HG02759 (cell line): ENCODE results near the gene CTDSPL.
"Not testable (repeated sequence)": the region's sequence is repeated elsewhere in the genome, so short reads cannot be mapped to it uniquely, and the experiment has no call there.

ENCODE experiments used
- ATAC-seq: cut with Tn5 transposase; IDR thresholded peaks from one replicate; pipeline ENCODE4 v1.9.1; 2021; ENCODE audit warnings: mild to moderate bottlenecking, moderate library complexity; ENCODE audit not compliant: unreplicated experiment

Gene CTDSPL

DNA sequence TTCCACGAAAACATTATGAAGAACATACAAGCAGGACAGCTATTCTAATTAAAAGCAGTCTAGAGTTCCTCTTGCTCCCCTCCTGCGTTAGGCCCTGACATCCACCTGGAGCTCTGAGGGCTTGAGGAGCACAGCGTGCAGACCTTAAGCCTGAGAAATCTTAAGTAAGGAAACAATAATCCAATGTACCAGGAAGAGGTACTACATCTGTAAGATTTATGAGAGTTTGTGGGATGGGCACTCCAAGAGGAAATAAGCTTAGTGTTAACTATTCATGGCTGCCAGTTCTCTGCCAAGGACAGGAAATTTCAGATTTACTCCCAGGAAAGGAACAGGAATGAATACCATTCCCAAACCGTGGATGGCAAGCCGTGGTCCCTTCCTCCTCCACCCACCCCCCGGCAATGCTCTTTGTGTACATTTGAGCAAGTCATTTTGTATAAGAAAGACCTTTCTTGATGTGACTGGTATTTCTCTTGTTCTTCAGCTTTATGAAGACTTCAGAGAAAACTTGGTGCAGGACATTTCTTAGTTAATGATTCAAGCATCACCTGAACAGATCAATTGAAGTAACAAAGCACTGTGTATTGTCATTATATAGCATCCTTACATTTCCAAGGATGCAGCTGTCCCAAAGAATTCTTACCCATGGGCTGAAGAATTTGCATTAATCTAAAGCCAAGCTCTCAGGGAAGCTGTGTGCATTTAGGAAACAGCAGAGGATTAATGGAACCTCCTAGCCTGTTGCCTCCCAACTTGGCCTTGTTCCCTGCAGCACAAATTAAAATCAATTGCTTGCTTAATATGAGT, 100.1 kb downstream of the CTDSPL start:
- no peak for ATAC-seq

DNA sequence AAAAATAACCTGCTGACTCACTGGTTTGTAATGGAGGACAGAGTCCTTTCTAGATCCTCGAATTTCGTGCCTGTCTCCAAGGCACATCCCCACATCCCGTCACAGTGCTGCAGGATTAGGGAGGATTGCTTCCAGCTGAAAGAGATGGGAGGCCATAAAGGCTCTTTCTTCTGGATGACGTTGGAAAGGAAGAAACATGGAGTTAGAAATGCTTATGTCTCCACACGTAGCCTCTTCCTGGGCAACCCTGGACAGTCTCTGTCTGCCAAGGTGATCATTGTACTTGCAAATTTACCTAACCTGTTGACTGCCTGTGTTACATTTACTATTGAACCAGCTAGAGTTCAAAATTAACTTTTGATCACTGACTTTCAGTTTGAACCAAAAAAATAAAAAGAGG, 101.3 kb downstream of the CTDSPL start:
- ATAC-seq, result no peak

DNA sequence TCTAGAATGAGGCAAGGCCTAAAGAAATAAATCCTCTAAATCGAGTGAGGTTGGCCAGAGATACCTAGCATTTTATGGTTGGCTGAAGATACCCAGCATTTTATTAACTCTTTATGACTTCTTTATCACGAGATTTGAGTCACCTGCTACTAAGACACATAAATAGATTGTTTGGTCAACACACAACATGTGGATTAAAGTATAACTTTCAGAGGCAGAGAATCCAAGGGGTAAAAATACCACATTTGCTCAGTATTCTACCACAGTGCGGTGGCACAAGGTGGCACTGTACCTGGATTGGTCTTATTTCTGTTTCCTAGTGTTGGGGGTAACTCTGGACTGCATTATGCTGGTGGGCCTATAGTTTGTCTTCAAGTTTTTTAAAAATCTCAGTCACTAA, 102.0 kb downstream of the CTDSPL start:
- no peak for ATAC-seq

DNA sequence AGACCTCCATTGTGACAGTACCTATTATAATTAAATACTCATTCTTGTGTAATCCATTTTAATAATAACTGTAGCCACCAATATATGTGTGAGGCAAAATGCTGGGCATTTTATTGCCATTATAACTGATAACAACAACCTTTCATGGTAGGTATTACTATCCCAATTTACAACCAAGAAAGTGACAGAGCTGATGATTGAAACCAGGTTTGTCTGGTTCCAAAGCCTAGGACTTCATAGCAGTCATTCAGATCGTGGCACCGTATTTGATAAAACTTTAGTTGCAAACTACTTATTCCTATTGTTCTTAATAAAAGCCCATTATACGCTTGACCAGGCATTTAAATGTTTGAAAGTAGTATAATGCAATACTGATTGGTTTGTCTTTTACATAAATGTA, 102.5 kb downstream of the CTDSPL start:
- ATAC-seq, result no peak

DNA sequence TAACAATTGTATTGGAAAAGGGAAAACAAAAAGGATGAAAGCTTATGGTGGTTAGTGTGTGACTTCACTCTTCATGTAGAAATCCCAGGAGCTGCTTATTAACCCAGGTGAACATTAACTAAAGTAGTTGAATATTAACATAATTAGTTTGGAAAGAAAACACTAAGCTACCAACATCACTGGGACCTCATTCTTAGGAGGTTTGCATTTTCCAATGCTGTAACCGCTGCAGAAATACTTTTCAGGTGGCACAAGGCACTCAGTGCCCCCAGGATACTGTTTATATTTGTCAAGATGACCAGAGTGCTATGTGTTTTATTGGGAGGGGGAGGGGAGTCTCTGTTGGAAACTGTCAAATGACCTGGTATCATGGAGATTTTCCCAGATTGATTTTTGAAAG, 103.0 kb downstream of the CTDSPL start:
- ATAC-seq, result no peak

DNA sequence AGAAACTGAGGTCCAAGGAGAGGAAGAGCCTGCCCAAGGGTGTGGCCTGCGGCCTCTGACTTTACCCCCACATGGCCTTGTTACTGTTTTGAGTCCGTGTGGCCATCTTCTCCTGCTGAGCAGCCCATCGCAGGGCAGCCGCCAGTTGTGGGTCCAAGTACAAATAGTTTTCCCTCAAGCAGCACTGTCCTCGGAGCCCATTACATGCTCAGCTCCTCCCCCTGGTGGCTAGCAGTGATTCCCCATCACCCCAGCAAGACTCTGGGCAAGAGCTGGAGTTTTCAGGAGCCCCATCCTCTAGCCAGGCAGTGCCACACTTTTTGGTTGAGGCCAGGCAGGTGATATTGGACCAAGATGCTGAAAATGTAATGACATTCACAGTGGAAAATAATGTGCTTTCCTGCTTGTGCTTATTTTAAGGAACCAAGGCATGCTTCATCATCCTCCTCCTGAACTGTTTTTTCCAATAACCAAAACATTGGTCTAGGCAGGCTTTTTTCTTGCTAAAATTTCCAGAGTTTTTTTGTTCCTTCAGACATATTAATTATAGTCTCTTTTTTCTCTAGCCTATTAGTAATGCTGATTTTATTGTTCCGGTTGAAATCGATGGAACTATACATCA, 105.7 kb downstream of the CTDSPL start:
- no peak for ATAC-seq

DNA sequence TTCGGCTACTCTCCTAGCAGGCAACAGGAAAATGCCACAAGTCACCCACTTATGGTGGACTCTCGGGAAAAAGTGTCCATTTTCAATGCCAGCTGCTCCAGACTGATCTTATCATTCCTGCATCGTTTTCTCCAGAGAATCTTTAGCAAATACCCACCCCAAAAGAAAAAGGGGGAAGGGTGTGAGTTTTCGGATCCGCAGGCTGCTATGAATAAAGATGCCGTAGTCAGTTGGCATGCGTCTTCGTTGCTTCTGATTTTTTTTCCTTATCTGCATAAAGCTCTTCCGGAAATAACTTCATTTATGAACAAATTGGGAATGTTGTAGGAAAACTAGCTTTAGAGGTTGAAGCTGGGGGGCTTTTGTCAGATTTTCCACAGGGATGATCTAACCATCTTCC, 106.5 kb downstream of the CTDSPL start:
- no peak for ATAC-seq

DNA sequence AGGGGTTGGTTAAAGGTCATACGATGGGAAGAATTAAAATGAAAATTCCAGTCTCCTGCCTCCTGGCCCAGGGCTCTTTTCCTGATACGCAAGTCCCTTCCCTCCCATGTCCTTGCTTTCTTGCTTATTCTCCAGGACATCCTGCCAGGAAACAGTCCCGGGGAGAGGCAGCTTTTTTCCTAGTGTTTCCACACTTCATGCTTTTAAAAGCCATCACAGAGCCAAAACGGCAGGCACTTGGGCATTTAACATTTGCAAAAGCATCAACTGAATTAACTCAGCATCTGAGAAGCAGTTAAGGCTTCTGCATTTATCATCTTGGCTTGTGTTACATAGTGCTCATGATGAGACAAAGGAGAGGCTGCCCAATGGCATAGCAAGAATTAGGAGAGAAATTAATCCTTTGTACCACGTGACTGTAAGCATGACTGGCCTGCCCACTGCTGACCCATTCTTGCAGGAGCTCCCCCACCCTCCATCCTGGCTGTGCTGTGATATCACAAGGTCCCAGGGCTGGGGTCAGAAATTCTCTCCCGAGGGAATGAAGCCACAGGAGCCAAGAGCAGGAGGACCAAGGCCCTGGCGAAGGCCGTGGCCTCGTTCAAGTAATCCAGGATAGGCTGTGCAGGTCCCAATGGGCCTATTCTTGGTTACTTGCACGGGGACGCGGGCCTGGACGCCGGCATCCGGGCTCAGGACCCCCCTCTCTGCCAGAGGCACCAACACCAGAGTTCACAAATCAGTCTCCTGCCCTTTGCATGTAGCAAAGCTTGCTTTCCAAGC, 107.3 kb downstream of the CTDSPL start:
- no peak for ATAC-seq

DNA sequence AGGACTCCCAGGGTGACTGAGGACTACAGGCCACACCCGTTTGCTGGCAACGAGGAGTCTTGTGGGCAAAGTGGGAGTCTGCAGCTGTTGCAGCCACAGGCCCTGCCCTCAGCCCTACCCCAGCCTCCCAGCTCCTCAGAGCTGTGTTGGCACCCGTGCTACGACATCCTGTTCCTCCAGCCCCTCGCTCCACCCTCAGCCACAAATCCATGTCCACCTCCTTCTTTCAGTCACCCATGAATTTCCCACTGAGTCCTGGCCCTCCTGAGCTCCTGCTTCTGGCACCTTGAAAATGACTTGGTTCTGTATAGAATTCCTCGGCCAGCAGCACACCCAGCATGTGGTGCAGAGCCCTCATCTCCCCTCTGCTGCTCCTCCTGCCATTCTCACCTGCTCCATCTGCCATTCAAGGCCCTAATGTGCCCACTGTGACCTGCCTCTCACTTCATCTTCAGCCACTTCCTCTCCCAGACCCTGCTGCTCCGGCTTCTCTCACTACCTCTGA, 108.0 kb downstream of the CTDSPL start:
- no peak for ATAC-seq

DNA sequence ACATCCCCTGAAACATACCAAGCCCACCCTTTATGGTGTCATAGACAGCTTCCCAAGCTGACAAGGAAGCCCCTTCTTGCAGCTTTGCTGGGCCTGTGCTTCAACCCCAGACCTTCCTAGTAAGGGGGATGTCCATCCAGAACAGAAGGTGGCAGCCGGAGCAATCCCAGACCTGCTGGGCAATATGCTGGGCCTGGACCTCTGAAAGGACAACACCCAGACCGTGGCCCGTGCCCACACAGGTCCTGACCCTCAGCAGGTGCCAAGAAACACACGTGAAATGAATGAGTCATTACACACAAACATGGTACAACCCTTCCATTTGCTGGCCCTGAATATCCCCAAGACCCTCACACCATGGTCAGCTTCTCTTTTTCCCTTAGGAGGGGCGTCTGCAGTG, 109.1 kb downstream of the CTDSPL start:
- no peak for ATAC-seq

DNA sequence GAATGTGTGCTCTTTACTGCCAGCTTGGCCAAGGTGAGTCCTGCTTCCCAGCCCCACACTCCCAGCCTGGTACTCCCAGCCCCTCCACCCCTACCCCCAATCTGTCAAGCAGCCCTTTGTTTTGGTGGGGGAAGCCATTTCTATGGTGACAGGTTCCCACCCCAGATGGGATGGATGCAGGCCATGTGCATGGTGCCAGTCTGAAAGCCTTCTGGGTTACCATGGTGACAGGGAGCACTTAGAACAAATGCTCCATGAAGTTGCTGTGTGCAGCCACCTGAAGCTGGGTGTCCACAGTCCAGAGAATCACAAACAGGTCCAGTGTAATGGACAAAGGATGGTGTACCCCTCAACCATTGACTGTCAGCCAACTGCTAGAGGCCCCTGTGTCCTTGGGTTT, 109.8 kb downstream of the CTDSPL start:
- no peak for ATAC-seq

DNA sequence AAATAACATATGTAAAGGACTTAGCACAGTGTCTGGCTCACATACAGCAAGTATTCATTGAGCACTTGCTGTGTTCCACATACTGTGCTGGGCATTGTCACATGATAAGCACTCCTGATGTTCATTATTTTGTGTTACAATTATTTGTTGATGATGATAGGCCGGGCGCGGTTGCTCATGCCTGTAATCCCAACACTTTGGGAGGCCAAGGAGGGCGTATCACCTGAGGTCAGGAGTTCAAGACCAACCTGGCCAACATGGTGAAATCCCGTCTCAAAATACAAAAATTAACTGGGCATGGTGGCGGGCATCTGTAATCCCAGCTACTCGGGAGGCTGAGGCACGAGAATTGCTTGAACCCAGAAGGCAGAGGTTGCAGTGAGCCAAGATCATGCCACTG, 110.4 kb downstream of the CTDSPL start:
- not testable (repeated sequence) for ATAC-seq

DNA sequence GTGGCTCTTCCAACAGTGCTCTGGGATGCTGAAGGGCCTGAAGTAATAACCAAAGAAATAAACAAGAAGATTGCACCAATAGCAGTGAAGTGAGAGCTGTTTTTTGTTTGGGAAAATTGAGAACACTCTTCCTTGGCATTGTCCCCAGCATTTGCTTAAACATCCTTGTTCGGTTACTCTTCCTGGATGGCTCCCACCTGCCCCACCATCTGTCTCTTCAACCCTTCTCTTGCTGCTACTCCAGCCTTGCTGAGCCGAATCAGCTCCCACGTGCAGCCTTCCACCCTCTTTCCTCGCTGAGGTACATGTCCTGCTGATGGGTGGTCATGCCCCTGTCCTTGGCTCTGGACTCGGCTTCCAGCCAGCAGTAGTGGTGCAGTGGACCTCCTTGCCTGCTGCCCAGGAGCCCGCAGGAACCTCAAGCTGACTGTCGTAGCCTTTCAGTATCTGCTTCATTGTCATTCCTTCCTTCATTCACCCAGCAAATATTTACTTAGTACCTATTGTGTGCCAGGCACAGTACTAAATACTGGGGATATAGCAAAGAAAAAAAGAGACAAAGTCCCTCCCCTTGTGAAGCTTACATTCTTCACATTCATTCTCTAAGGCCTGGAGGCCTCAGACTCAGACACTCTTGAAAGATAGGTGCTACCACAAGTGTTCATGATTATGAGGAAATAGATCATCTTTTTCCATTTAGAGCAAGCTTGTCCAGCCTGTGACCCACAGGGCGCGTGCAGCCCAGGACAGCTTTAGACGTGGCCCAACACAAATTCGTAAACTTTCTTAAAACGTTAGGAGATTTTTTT, 111.8 kb downstream of the CTDSPL start:
- ATAC-seq, result no peak

DNA sequence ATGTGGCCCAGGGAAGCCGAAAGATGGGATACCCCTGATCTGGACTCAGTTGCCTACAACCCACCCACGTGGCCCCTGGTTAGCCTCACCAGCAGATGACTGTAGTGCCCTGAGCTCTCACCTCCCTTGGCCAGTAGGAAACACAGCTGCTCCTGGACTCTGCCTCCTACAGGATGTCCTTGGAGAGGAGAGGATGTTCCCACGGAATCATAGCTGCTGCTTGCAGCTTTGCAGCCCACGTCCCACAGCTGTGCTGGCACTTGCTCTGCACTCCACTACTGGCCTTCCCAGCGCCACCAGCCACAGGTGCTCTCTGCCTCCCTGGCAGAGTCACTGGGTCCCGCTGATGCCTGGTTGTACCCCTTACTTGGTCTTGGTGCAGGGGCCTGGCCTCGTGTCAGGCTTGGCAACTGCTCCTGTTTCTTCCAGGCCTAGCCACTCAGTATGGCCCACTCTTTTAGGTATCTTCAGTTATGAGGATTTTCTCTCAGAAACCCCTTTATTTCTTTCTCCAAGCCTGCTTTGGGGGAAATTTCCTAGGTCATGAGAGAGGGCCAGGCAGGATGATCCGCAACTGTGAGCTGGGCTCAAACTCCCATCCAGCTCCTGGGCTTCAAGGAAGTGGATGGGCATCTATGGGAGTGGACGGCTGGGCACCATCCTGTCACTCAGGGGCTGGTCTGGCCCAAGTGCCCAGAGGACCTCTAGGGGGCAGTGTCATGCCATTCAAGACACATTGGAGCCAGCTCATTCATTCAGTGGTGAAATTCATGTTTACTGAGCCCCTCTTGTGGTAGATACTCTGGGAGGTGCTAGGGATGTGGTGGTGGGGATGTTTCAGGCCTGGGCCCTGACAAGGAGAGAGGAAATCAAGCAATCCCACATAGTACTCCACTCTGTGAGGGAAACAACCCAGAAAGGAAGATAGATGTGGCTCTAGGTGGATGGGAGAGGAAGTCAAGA, 112.7 kb downstream of the CTDSPL start:
- ATAC-seq, result peak; percentile 89

DNA sequence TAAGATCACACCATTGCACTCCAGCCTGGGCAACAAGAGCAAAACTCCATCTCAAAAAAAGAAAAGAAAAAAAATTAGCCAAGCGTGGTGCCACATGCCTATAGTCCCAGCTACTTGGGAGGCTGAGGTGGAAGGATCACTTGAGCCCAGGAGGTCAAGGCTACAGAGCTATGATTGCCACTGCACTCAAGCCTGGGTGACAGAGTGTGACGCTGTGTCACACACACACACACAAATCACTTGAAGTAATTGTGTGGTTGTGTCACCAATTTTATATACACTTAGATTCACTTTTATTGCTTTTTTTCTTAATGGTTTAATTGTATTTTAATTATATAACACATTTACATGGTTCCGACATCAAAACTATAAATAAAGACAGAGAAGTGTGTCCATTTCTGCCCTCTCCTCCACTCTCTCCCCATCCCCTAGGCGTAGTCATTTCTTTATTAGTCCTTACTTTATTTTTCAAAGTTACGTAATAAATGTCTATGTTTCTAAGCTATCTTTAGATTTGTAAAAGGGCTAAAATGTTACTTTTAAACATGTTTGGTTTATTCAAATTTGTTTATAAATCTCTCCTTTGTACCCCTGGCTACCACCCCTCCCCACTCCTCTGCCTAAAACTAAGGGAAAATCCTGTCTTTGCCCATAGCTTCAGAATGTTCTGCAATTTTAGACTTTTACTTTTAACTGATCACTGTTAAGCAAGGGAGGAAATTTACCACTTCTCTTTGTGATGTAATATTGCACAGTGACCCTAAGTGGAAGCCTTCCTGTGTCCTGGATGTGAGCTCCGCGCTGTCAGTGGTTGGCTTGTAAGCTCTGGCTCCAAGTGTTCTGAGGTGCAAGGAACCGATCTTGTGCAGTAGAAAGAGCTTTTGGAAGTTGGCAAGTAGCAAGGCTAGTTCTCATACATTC, 118.1 kb downstream of the CTDSPL start:
- ATAC-seq, result no peak

DNA sequence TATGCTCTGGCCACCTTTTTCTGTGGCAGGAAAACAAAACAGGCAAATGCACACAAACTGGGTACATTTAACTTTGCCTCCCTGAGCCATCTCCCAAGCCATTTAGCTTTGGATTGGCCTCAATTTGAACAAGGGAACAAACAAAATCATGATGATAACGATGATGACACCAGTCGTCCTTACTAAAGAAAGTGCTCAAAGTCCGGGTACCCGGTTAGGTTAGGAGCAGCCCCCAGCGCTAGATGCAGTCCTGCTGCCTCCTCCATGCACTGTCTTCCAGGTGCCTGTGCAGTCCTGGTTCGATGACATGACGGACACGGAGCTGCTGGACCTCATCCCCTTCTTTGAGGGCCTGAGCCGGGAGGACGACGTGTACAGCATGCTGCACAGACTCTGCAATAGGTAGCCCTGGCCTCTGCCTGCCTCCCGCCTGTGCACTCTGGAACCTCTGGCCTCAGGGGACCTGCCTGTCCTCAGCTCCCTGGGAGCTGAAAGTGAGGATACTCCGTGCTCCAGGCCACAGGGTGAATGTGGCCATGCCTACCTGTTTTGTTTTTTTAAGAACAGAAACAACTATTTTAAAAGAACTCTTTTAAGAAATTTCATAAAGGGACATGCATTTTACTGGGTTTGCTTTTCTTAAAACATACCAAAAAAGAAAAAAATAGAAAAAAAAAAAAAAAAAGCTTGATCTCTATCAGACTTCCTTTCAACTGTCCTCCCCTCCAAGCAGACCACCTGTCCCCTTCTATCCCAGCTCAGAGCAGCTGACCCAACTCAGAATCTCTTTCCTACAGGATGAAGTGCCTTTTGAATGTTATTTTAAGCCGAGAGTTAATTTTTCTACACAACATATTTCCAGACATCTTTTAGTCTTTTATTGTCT, 119.0 kb downstream of the CTDSPL start:
- no peak for ATAC-seq

DNA sequence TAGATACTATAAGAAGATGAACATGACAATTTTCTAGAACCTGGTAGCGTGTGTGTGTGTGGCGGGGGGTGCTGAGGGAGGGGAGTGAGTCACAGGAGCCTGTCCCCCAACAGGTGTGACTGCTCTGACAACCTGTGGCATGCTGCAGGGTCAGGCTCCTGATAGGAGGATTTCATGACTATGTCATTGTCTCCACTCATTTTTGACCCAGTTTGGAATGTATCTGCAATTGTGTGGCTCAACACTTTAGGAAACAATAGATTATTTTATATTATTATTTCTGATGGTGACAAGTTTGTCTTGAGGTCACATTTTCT, 119.6 kb downstream of the CTDSPL start:
- no peak for ATAC-seq

DNA sequence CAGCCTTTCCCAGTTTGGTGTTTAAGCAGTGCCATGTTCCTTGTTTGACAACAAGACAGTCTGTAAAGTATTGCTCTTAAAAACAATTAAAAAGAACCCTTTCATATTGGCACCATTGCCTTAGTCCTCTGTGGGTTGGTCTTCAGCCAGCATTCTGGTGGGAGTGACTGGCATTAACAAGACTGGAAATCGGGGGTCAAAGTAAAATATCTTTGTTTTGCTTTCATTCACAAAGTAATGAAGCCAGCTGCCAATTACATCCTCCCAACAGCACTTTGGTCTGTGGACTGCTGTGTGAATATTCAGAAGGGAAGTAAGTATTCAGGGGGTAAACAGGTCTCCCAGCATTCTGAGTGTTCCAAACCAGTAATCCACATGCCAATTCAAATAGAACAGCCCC, 120.7 kb downstream of the CTDSPL start:
- ATAC-seq, result no peak
